ENCODE measurements around the gene FBLN5.

DNA sequence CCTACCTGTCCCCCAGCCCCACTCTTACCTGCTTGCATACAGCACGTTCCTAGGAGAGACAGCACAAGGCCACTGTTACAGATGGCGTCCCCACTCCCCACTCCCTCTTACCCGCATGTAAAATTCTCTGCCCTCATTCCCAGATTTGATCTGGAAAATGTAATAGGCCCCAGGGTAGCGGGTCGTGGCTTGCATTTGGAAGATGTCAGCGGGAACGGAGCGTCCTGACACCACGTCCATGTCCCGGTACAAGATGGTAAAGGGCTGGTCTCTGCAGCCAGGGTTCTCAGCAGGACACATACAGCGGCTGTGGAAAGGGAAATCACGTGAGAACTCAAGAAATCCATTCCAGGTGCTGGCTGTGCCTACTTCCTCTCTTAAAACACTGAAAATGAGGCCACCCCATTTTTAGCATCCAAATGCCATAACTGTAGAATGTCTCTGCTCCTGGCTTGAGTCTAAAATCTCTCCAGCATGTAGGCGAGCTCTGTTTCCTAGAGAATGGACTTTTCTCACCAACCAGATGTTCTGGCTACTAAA is 70.0 kb downstream of the FBLN5 start:
- TF ChIP-seq, protein P1, sequence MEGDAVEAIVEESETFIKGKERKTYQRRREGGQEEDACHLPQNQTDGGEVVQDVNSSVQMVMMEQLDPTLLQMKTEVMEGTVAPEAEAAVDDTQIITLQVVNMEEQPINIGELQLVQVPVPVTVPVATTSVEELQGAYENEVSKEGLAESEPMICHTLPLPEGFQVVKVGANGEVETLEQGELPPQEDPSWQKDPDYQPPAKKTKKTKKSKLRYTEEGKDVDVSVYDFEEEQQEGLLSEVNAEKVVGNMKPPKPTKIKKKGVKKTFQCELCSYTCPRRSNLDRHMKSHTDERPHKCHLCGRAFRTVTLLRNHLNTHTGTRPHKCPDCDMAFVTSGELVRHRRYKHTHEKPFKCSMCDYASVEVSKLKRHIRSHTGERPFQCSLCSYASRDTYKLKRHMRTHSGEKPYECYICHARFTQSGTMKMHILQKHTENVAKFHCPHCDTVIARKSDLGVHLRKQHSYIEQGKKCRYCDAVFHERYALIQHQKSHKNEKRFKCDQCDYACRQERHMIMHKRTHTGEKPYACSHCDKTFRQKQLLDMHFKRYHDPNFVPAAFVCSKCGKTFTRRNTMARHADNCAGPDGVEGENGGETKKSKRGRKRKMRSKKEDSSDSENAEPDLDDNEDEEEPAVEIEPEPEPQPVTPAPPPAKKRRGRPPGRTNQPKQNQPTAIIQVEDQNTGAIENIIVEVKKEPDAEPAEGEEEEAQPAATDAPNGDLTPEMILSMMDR (IDR thresholded peaks at IDR 0.05; ENCODE audit: low read length) = no peak
- TF ChIP-seq EZH2 (optimal IDR thresholded peaks at IDR 0.05; ENCODE audit: low read depth, low read length) (no peak), EZH2phosphoT487 (IDR thresholded peaks at IDR 0.05; ENCODE audit: low read length) (no peak)

Measured in MM.1S (cell line).